Left ventricle myocardium inferior (tissue), 1 donor: ENCODE measurements around the gene ENHO. TPM values are rescaled to one million over a fixed set of nuclear protein-coding genes. Genes with fewer than 3 reads are reported as not detected.

Source experiments
- DNase-seq: peaks from one replicate; pipeline ENCODE4 v3.0.0-alpha.2; 2020
- H3K27ac ChIP-seq: fragments of 200-600 bp; replicated peaks from 2 replicates; pipeline ENCODE4 v1.8.0; 2021
- H3K27me3 ChIP-seq: fragments of 200-600 bp; 2 replicates; pipeline ENCODE4 v1.8.0; 2021; ENCODE audit warnings: low read depth
- H3K36me3 ChIP-seq: fragments of 200-600 bp; 2 replicates; pipeline ENCODE4 v1.8.0; 2021
- H3K4me1 ChIP-seq: fragments of 200-600 bp; 2 replicates; pipeline ENCODE4 v1.8.0; 2021
- H3K4me3 ChIP-seq: fragments of 200-600 bp; 2 replicates; pipeline ENCODE4 v1.8.0; 2021; ENCODE audit warnings: mild to moderate bottlenecking, moderate library complexity
- H3K9me3 ChIP-seq: fragments of 200-600 bp; replicated peaks from 2 replicates; pipeline ENCODE4 v1.8.0; 2021
- intact Hi-C: fragments of 100-400 bp; cut with micrococcal nuclease; formaldehyde crosslinking; loops from one replicate; pipeline ENCODE4 v1.11.0; 2022
- total RNA-seq: library from RNA; stranded (reverse); fragmentation: NEBNext Ultra II Directional; extraction: Animal tissue kit (Norgen Biotek cat#: 25700); gene quantifications from one replicate; pipeline ENCODE4 v1.2.1, GENCODE V29; 2021
- TF ChIP-seq, protein P1 (sequence below): fragments of 200-600 bp; IDR thresholded peaks from 2 replicates; pipeline ENCODE4 v1.8.0; 2021; ENCODE audit warnings: antibody characterized with exemption, mild to moderate bottlenecking, borderline replicate concordance
- donor health status: DM: no; HTN: yes; CAD: no; lungs with severe emphysema.

Gene ENHO
- total RNA-seq, 1 donor from 2014 or later, result not detected

DNA sequence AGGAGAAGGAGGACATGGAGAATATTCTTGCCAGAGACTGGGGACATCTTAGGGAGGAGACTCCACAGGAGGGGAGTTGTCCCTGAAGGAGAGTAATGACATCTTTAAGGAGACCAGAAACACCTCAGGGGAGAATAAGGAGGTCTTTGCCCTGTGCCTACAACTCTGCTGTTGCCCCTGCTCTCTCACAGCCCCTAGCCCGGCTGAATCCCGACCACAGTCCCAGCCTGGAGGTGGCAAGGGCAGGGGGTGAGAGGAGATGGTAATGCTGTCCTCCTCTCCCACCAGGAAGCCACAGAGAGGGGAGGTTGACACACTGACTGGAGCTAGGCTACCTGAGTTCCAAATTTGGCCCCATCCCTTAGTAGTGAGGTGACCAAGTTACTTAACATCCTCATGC lies 30.2 kb upstream of the ENHO start:
- Histone ChIP-seq H3K36me3 (no peaks in the 10 kb centered on the region), H3K9me3 (no peaks in the 10 kb centered on the region), H3K4me3 (no peak overlapping the region), H3K27ac (no peak overlapping the region), H3K4me1 (no peaks in the 10 kb centered on the region), H3K27me3 (peaks cover 4% of the 10 kb centered on the region)
- intact Hi-C loops, result no loop called here
- TF ChIP-seq, protein P1, sequence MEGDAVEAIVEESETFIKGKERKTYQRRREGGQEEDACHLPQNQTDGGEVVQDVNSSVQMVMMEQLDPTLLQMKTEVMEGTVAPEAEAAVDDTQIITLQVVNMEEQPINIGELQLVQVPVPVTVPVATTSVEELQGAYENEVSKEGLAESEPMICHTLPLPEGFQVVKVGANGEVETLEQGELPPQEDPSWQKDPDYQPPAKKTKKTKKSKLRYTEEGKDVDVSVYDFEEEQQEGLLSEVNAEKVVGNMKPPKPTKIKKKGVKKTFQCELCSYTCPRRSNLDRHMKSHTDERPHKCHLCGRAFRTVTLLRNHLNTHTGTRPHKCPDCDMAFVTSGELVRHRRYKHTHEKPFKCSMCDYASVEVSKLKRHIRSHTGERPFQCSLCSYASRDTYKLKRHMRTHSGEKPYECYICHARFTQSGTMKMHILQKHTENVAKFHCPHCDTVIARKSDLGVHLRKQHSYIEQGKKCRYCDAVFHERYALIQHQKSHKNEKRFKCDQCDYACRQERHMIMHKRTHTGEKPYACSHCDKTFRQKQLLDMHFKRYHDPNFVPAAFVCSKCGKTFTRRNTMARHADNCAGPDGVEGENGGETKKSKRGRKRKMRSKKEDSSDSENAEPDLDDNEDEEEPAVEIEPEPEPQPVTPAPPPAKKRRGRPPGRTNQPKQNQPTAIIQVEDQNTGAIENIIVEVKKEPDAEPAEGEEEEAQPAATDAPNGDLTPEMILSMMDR, result no peak
- DNase-seq, result no peak

DNA sequence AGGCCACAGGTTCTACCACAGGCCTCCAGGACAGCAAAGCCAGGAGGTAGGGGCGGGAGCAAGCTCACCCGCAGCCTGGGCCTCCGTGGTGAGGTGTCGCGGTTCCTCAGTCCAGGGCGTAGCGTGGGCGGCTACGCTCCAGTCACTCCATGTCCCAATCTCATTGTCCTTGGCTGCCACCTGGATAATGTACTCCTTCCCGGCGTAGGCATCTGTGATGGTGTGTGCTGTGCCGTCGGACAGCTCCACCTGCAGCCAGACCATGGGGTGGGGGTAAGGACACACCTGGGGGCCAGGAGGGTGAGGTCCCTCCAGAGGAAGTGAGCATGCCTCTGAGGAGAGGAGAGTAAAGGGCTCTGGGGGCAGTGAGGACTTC lies 29.8 kb upstream of the ENHO start:
- no peak overlapping the region for H3K27ac ChIP-seq

DNA sequence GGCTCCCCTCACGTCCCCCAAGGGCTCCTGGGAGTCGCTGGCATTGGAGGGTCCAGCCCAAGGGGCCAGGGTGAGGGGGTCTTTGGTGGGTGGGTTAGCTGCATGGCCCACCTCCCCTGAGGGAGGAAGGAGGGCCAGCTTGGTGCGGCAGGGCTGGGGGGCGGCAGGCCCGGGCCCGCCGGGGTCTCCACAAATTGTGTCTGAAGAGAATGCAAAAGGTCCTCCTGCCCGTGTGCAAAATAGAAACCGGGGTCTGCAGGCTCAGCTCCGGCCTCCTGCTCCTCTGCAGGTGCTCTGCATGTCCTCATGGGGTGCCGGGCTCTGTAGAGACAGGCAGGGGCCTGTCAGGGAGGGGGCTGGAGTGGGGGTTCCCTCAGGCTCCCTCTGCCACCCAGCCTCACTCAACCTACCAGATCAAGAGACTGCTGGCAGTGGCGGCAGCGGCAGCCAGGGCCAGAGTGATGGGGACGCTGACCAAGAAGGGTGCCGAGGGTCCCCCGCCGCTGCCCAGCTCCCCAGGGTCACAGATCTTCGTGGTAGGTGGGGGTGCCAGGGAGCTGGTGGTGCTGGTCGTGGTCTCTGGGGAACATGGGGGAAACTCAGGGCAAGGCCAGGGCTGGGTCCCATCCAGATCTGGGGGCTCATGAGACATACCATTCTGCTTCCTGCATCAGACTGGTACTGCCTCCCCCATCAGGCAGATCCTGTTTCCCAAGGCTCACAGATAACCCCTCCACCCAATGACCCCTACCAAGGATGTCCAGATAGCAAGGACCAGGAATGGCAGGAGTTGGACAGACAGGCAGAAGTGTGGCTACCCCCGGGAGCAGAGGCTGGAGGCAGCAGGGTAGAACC lies 29.2 kb upstream of the ENHO start:
- peaks cover 10% of the 10 kb centered on the region for H3K27me3 ChIP-seq
- H3K9me3 ChIP-seq, result no peaks in the 10 kb centered on the region
- no peak overlapping the region for H3K27ac ChIP-seq
- DNase-seq, result no peak
- H3K4me3 ChIP-seq, result no peak overlapping the region
- intact Hi-C loops, result no loop called here
- TF ChIP-seq, protein P1, result no peak
- no peaks in the 10 kb centered on the region for H3K36me3 ChIP-seq
- H3K4me1 ChIP-seq, result no peaks in the 10 kb centered on the region

More for the DNA sequence above, 29.8 kb upstream of the ENHO start:
- no peaks in the 10 kb centered on the region for H3K36me3 ChIP-seq
- H3K9me3 ChIP-seq, result no peaks in the 10 kb centered on the region
- no peaks in the 10 kb centered on the region for H3K4me1 ChIP-seq
- H3K27me3 ChIP-seq, result peaks cover 4% of the 10 kb centered on the region
- intact Hi-C loops, result no loop called here
- H3K4me3 ChIP-seq, result no peak overlapping the region
- TF ChIP-seq, protein P1, result no peak
- DNase-seq, result no peak

DNA sequence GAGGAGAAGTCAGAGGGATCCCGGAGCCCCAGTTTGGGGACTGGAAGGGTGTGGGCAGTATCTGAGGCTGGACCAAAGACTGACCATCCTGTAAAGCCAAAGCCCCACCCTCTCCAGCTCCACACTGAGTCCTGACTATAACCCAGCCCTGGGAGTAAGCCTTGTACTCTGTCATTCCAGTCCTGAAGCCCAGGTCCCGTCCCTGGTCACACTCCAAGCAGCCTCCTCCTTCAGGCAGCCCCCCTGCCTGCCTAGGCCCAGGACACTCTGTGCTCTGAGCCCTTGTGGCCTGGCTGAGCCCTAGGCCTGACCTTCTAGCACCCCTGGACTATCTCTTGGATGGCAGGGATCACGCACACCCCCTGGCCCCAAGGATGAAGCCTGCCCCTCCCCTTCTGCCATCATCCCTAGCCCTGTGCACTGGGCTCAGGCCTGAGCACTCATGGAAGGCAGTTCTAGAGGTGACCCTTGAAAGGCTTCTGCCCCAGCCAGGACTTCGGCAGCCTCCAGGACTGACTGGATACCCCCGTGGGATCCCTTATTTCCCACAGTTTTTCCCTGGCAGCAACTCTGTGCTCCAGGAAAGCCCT lies 28.0 kb upstream of the ENHO start:
- intact Hi-C loops, result no loop called here
- Histone ChIP-seq H3K9me3 (no peaks in the 10 kb centered on the region), H3K36me3 (no peaks in the 10 kb centered on the region), H3K27me3 (peaks cover 19% of the 10 kb centered on the region), H3K4me1 (no peaks in the 10 kb centered on the region), H3K27ac (no peak overlapping the region), H3K4me3 (no peak overlapping the region)
- DNase-seq, result no peak
- TF ChIP-seq, protein P1, result no peak

DNA sequence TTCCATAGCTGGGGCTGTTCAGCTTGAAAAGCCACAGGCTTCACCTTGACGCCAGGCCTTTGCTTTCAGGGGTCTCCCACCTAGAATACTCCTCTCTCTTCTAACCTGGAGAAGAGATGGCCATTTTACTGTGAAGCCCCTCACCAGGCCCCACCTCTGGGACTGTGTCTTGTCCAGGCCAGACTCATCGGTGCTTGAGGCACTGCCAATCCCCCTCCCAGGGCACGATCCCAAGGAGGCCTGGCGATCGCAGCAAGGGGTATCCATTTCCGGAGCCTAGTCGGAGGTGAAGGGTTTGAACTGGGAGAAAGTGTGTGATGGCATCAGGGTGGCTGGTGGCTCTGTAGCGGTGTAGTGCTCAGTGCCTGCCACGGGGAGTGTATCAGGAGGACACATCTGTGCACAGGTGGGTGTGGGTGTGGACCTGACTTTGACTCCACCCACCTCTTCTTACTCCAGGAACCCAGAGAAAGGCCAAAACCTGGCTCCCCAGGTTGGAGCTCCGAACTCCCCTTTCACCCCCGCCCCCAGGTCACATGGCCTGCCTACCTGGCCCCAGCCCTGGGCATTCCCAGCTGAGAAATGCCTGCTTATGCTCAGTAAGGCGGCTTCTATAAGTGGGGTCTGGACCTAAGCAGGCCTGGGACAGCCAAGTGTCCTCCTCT lies 27.4 kb upstream of the ENHO start:
- H3K4me3 ChIP-seq, result no peak overlapping the region
- no peaks in the 10 kb centered on the region for H3K4me1 ChIP-seq
- no peak for DNase-seq
- intact Hi-C loops, result no loop called here
- H3K36me3 ChIP-seq, result no peaks in the 10 kb centered on the region
- H3K27me3 ChIP-seq, result peaks cover 24% of the 10 kb centered on the region
- no peaks in the 10 kb centered on the region for H3K9me3 ChIP-seq
- H3K27ac ChIP-seq, result no peak overlapping the region
- TF ChIP-seq, protein P1, result no peak
